Ishikawa (cell line): ENCODE results near the gene RXRA.

ENCODE experiments used
- CEBPB ChIP-seq: IDR thresholded peaks from 2 replicates; pipeline ENCODE4 v1.6.1; 2012
- CREB1 ChIP-seq: IDR thresholded peaks from 2 replicates; pipeline ENCODE4 v1.6.1; 2012; ENCODE audit warnings: low read depth
- EP300 ChIP-seq: IDR thresholded peaks from 2 replicates; pipeline ENCODE4 v1.6.1; 2012; ENCODE audit warnings: borderline replicate concordance
- FOXM1 ChIP-seq: IDR thresholded peaks from 2 replicates; pipeline ENCODE4 v1.6.1; 2012; ENCODE audit warnings: low read depth, borderline replicate concordance
- MAX ChIP-seq: IDR thresholded peaks from 2 replicates; pipeline ENCODE4 v1.6.1; 2012
- NFIC ChIP-seq: IDR thresholded peaks from 2 replicates; pipeline ENCODE4 v1.6.1; 2012
- REST ChIP-seq: IDR thresholded peaks from 2 replicates; pipeline ENCODE4 v1.6.1; 2012; ENCODE audit warnings: low read depth, mild to moderate bottlenecking
- TAF1 ChIP-seq: IDR thresholded peaks from 2 replicates; pipeline ENCODE4 v1.6.1; 2012; ENCODE audit warnings: low read depth, mild to moderate bottlenecking
- USF1 ChIP-seq: IDR thresholded peaks from 2 replicates; pipeline ENCODE4 v1.6.1; 2012

DNA sequence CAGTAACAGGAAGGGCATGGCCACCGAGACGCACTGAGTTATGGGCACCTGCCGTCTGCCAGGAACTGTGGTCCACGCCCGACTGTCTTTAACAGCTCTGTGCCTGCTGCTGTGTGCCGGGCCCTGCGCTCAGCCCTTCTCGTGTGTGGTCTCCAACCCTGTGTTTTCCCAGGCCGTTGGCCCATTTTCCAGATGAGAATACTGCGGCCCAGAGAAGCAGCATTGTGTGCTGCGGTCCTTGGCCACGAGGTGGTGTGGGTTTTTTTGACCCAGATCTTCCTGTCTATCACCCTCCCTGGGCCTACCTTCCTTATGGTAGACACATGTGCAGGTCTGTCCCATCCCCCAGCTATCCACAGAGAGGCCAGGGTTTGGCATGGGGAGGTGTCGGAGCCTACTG lies 47.0 kb downstream of the RXRA start:
- no peak for TF ChIP-seq USF1
- no peak for TF ChIP-seq EP300
- no peak for TF ChIP-seq REST
- no peak for TF ChIP-seq TAF1
- no peak for TF ChIP-seq CEBPB
- TF ChIP-seq CREB1, result no peak
- no peak for TF ChIP-seq FOXM1
- TF ChIP-seq MAX, result no peak
- TF ChIP-seq NFIC, result no peak
